BLaER1 treated with 17β-estradiol and CSF1 and Interleukin-3, amounts not matched to agents 10 nM and 100 nM (cell line): ENCODE results near the gene IDH3A.

ENCODE experiments used
- H3K27ac ChIP-seq, 11 experiments: shearing (Covaris generic); formaldehyde crosslinking; 2 replicates each; pipeline ENCODE4 v1.8.1; 2022
- H3K27me3 ChIP-seq, 11 experiments: shearing (Covaris generic); formaldehyde crosslinking; 2 replicates each; pipeline ENCODE4 v1.8.1; 2022
- H3K36me3 ChIP-seq, 11 experiments: shearing (Covaris generic); formaldehyde crosslinking; 2 replicates each; pipeline ENCODE4 v1.8.1; 2022
- H3K4me1 ChIP-seq, 10 experiments: shearing (Covaris generic); formaldehyde crosslinking; 2 replicates each; pipeline ENCODE4 v1.8.1; 2022
- H3K4me2 ChIP-seq, 11 experiments: shearing (Covaris generic); formaldehyde crosslinking; 2 replicates each; pipeline ENCODE4 v1.8.1; 2022
- H3K4me3 ChIP-seq, 10 experiments: shearing (Covaris generic); formaldehyde crosslinking; 2 replicates each; pipeline ENCODE4 v1.8.1; 2022
- H3K9ac ChIP-seq, 11 experiments: shearing (Covaris generic); formaldehyde crosslinking; 2 replicates each; pipeline ENCODE4 v1.8.1; 2022
- H3K9me3 ChIP-seq, 11 experiments: shearing (Covaris generic); formaldehyde crosslinking; replicated peaks in 1 of 11; 2 replicates each; pipeline ENCODE4 v1.8.1; 2022
- H4K20me1 ChIP-seq, 11 experiments: shearing (Covaris generic); formaldehyde crosslinking; 2 replicates each; pipeline ENCODE4 v1.8.1; 2022
- Cebpa-rat ChIP-seq, 11 experiments: shearing (Covaris generic); IDR thresholded peaks; 2 replicates each; pipeline ENCODE4 v1.8.1; 2022

Gene IDH3A

GRCh38 chr15:78182336-78182700 lies 33.2 kb downstream of the IDH3A start:
- H3K4me3 ChIP-seq: no peak overlapping the region
- H3K9ac ChIP-seq: no peak overlapping the region
- TF ChIP-seq Cebpa-rat (IDR thresholded peaks at IDR 0.05): no peak
- H4K20me1 ChIP-seq: no peaks in the 10 kb centered on the region
- H3K4me2 ChIP-seq: no peak overlapping the region
- no peaks in the 10 kb centered on the region for H3K9me3 ChIP-seq
- H3K27me3 ChIP-seq: no peaks in the 10 kb centered on the region
- H3K27ac ChIP-seq: no peak overlapping the region
- no peaks in the 10 kb centered on the region for H3K36me3 ChIP-seq
- H3K4me1 ChIP-seq: no peaks in the 10 kb centered on the region

- no peak overlapping the region for H3K27ac ChIP-seq
- H3K4me3 ChIP-seq: no peak overlapping the region
- no peak overlapping the region for H3K4me2 ChIP-seq
- no peaks in the 10 kb centered on the region for H3K4me1 ChIP-seq
- TF ChIP-seq Cebpa-rat (IDR thresholded peaks at IDR 0.05): no peak
- no peaks in the 10 kb centered on the region for H3K27me3 ChIP-seq
- no peak overlapping the region for H3K9ac ChIP-seq
- no peaks in the 10 kb centered on the region for H4K20me1 ChIP-seq
- no peaks in the 10 kb centered on the region for H3K36me3 ChIP-seq
- H3K9me3 ChIP-seq: no peaks in the 10 kb centered on the region
Observed at GRCh38 chr15:78182821-78183220, 33.7 kb downstream of the IDH3A start.

GRCh38 chr15:78192826-78193594 lies 43.8 kb downstream of the IDH3A start:
- Histone ChIP-seq H3K4me3 (no peak overlapping the region), H3K27me3 (no peaks in the 10 kb centered on the region), H3K4me2 (no peak overlapping the region), H3K36me3 (no peaks in the 10 kb centered on the region), H4K20me1 (no peaks in the 10 kb centered on the region), H3K9ac (no peak overlapping the region), H3K4me1 (no peaks in the 10 kb centered on the region), H3K9me3 (peaks cover 0 to 13% (median 5%) of the 10 kb centered on the region in 11 experiments; a peak in 5 of 22 replicates), H3K27ac (no peak overlapping the region)
- TF ChIP-seq Cebpa-rat (IDR thresholded peaks at IDR 0.05): no peak

DNA sequence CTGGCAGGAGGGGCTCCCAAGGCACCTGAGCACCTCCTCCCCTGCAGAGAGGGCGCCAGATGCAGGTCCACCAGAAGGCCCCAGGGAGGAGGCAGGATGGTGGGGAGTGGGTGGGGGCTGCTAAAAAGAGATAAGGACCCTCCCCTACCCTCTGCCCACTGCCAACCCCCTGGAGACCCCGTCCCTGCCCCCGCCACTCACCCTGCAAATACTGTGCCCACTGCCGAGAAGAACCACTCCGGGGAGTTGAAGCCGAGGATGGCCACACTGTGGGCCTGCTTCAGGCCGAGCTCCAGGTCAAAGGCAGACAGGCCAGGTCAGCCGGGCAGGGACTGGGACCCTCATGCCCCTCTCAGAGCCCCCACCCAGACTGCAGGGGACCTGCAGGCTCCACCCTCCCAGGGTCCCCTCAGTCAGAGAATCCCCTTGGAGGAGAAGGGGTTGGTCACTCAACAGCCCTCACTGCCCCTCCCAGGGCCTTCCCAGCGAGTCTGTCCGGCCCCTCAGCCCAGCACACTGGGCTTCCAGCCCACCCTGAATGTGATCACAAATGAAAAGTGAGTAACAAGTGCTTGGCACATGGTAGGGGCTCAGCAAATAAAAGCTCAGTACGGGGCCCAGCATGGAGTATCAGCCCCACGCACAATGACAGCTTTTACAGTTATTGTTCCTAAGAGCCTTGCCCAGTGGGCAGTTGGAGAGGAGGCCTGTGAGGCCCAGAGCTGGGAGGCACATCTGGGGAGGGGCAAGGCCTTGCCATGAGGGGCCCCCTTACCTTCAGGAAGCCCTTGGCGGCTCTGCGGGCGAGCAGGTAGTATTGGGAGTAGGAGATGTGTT lies 44.8 kb downstream of the IDH3A start:
- no peak for TF ChIP-seq Cebpa-rat (IDR thresholded peaks at IDR 0.05)
- Histone ChIP-seq H3K4me3 (no peak overlapping the region), H3K4me1 (no peaks in the 10 kb centered on the region), H3K9ac (no peak overlapping the region), H3K36me3 (no peaks in the 10 kb centered on the region), H3K9me3 (peaks cover 0 to 13% (median 5%) of the 10 kb centered on the region in 11 experiments; a peak in 5 of 22 replicates), H3K27ac (no peak overlapping the region), H4K20me1 (no peaks in the 10 kb centered on the region), H3K4me2 (no peak overlapping the region), H3K27me3 (no peaks in the 10 kb centered on the region)

- Histone ChIP-seq H4K20me1 (no peaks in the 10 kb centered on the region), H3K27me3 (no peaks in the 10 kb centered on the region), H3K9me3 (peaks cover 0 to 13% (median 5%) of the 10 kb centered on the region in 11 experiments; a peak in 5 of 22 replicates), H3K9ac (no peak overlapping the region), H3K4me1 (no peaks in the 10 kb centered on the region), H3K36me3 (no peaks in the 10 kb centered on the region), H3K4me3 (no peak overlapping the region), H3K4me2 (no peak overlapping the region), H3K27ac (no peak overlapping the region)
- no peak for TF ChIP-seq Cebpa-rat (IDR thresholded peaks at IDR 0.05)
Observed at GRCh38 chr15:78194568-78194925, 45.4 kb downstream of the IDH3A start.

DNA sequence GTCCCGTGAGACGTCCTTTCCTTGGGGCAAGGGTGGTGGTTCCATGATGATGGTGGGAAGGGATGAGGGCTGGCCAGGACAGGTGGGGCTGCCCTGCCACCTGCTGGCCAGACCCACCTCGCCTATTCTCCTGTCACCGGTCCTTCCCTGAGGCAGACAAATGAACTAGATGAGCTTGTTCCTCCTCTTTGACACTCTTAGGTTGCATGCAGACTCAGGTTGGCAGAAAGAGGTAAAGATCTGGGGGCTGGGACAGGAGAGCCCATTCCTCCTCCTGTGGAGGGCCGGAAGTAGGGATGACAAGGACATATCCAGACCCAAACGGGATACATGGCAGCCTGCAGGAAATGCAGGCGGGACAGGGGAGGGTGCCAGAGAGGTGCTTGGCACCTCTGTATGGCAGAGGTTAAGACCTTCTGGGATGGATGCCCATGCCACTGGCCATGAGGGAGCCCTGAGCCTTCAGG lies 46.6 kb downstream of the IDH3A start:
- no peak overlapping the region for H3K4me3 ChIP-seq
- H3K36me3 ChIP-seq: no peaks in the 10 kb centered on the region
- H3K4me1 ChIP-seq: no peaks in the 10 kb centered on the region
- no peaks in the 10 kb centered on the region for H3K27me3 ChIP-seq
- H3K9ac ChIP-seq: no peak overlapping the region
- H4K20me1 ChIP-seq: no peaks in the 10 kb centered on the region
- H3K27ac ChIP-seq: no peak overlapping the region
- TF ChIP-seq Cebpa-rat (IDR thresholded peaks at IDR 0.05): no peak
- peaks cover 0 to 13% (median 5%) of the 10 kb centered on the region in 11 experiments; a peak in 5 of 22 replicates for H3K9me3 ChIP-seq
- no peak overlapping the region for H3K4me2 ChIP-seq

DNA sequence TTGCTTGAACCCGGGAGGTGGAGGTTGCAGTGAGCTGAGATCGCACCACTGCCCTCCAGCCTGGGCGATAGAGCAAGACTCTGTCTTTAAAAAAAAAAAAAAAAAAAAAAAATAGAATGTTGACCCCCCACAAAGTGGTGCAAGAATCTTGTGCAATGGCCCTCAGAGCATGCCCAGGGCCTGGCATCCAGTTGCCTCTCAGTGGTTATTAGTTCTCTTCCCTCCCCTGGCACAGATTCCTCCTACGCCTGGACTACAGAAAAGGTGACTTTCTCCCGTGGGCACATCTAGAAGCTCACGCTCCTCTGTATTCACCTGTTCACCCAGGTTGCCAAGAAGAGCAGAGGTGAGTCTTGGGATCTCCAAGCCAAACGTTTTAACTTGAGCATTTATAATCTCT lies 48.5 kb downstream of the IDH3A start:
- Histone ChIP-seq H4K20me1 (no peaks in the 10 kb centered on the region), H3K4me3 (no peak overlapping the region), H3K4me1 (no peaks in the 10 kb centered on the region), H3K9ac (no peak overlapping the region), H3K36me3 (no peaks in the 10 kb centered on the region), H3K9me3 (no peaks in the 10 kb centered on the region), H3K27me3 (no peaks in the 10 kb centered on the region), H3K27ac (no peak overlapping the region), H3K4me2 (no peak overlapping the region)
- TF ChIP-seq Cebpa-rat (IDR thresholded peaks at IDR 0.05): no peak

DNA sequence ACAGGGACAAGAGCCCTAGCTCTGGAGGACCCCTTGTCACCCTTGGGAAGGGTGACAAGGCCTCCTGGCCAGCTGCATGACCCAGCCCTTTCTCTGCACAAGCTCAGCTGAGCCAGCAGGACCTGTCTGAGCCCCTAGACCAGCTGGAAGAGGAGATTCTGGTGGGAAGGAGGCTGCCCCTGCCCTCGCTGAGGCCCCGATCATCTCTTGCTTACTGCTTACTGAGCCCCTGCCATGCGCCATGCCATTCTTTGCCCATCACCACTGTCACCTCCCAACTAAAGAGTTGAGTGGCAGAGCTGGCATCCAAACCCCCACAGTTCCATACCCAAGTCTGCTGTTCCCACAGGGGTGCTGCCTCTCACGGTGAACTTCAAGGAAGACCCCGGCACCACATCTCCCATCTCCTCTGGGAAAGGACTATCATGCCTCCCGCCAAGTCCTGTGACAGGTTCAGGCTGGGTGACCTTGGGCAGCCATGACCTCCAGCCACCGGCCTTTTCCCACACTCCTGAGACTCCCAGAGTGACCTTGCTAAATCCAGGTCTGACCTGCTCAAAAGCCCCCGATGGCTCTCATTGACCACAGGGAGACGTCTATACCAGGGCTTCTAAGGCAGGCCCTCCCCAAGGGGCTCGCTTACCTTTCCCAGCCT lies 51.2 kb downstream of the IDH3A start:
- H3K4me3 ChIP-seq: no peak overlapping the region
- no peak for TF ChIP-seq Cebpa-rat (IDR thresholded peaks at IDR 0.05)
- H3K4me1 ChIP-seq: peaks cover 0 to 8% (median 0%) of the 10 kb centered on the region in 10 experiments; a peak in 7 of 20 replicates
- H3K27ac ChIP-seq: no peak overlapping the region
- H3K27me3 ChIP-seq: no peaks in the 10 kb centered on the region
- H3K36me3 ChIP-seq: no peaks in the 10 kb centered on the region
- no peak overlapping the region for H3K9ac ChIP-seq
- H3K4me2 ChIP-seq: no peak overlapping the region
- H4K20me1 ChIP-seq: peaks cover 0 to 9% (median 0%) of the 10 kb centered on the region in 11 experiments; a peak in 2 of 22 replicates
- no peaks in the 10 kb centered on the region for H3K9me3 ChIP-seq
